Esophagus muscularis mucosa (tissue), 4 donors: ENCODE results near the gene LSMEM2. TPM values are rescaled to one million over a fixed set of nuclear protein-coding genes. Genes with fewer than 3 reads are reported as not detected.

Experiments
- DNase-seq: peaks from one replicate; pipeline ENCODE4 v3.0.0-alpha.2; 2017; ENCODE audit errors: extremely low spot score
- H3K27ac ChIP-seq, 4 donors: fragments of 200-600 bp; sonication (generic); replicated peaks in 1 of 4; 1 replicate in 3 of 4; 2 replicates in 1 of 4; pipeline ENCODE4 v1.5.1; 2016 to 2019; ENCODE audit warnings: mild to moderate bottlenecking in 1 of 4
- H3K27me3 ChIP-seq, 4 donors: fragments of 200-600 bp; sonication (generic); one replicate each; pipeline versions ENCODE4 v1.5.1 to v1.6.0; 2016 to 2019
- H3K36me3 ChIP-seq, 4 donors: fragments of 200-600 bp; sonication (generic); one replicate each; pipeline ENCODE4 v1.5.1; 2016 to 2019
- H3K4me1 ChIP-seq, 4 donors: fragments of 200-600 bp; sonication (generic); one replicate each; pipeline ENCODE4 v1.5.1; 2016 to 2019
- H3K4me3 ChIP-seq, 4 donors: fragments of 200-600 bp; sonication (generic); 1 replicate in 2 of 4; 2 replicates in 2 of 4; pipeline ENCODE4 v1.5.1; 2016 to 2019; ENCODE audit warnings: mild to moderate bottlenecking in 4 of 4, moderate library complexity in 1 of 4
- H3K9me3 ChIP-seq, 4 donors: fragments of 200-600 bp; sonication (generic); 1 replicate in 3 of 4; 2 replicates in 1 of 4; pipeline ENCODE4 v1.5.1; 2016 to 2019
- EP300 ChIP-seq: sonication (generic); formaldehyde crosslinking; IDR thresholded peaks from one replicate; pipeline ENCODE4 v1.6.1; 2017; ENCODE audit warnings: antibody characterized with exemption
- POLR2A ChIP-seq: fragments of 450-650 bp; IDR thresholded peaks from one replicate; pipeline ENCODE4 v1.6.1; 2017; ENCODE audit warnings: antibody characterized with exemption, moderate library complexity, mild to moderate bottlenecking, low read depth
- POLR2AphosphoS5 ChIP-seq, 2 donors: sonication (generic); formaldehyde crosslinking; IDR thresholded peaks; one replicate each; pipeline ENCODE4 v1.6.1; 2017; ENCODE audit warnings: antibody characterized with exemption in 2 of 2
- WGBS: methylation state at CpG from one replicate; pipeline ENCODE4 v1.1.5; 2018; 5-methylcytosine and 5-hydroxymethylcytosine counted together
- intact Hi-C: fragments of 100-400 bp; cut with DNase I; formaldehyde crosslinking; loops from one replicate; pipeline ENCODE4 v1.15.1; 2023
- total RNA-seq, 4 donors: library from RNA; depleted of rRNA; stranded (reverse); fragments of >200 nt; gene quantifications; one replicate each; pipeline versions ENCODE4 v1.1.0 to v1.2.1, GENCODE V29; 2016
- TF ChIP-seq, protein P1 (sequence below), 3 experiments: fragments of 200-600 bp in 2 of 3; fragments of 450-650 bp in 1 of 3; sonication (generic) in 2 of 3; IDR thresholded peaks; one replicate each; pipeline ENCODE4 v1.5.1; 2017 to 2019; ENCODE audit warnings: antibody characterized with exemption in 3 of 3, mild to moderate bottlenecking in 2 of 3, moderate library complexity in 1 of 3

The LSMEM2 gene
- total RNA-seq, 4 donors from 2014 or later, result not detected

DNA sequence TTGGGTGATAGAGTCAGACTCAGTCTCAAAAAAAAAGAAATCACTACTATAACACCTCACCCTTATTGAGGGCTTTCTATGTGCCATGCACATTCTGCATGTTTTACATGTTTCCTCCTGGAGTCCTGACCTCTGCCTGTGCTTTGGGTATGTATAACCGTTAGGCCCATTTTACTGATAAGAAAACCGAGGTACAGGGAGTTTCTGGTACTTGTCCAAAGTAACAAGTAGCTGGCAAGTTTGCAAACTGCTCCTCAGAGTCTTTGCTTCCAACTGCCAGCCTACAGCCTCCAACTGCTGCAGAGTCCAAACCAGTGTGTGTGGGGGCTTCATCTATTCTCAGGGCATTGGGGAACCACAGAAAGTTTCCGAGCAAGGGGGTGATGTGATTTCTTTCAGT, 46.6 kb upstream of the LSMEM2 start:
- WGBS, result 82% methylated on average over 3 of the region's 3 CpGs
- TF ChIP-seq EP300 (no peak), POLR2A (no peak), POLR2AphosphoS5 (IDR thresholded peaks at IDR 0.05) (no peak)
- TF ChIP-seq, protein P1, sequence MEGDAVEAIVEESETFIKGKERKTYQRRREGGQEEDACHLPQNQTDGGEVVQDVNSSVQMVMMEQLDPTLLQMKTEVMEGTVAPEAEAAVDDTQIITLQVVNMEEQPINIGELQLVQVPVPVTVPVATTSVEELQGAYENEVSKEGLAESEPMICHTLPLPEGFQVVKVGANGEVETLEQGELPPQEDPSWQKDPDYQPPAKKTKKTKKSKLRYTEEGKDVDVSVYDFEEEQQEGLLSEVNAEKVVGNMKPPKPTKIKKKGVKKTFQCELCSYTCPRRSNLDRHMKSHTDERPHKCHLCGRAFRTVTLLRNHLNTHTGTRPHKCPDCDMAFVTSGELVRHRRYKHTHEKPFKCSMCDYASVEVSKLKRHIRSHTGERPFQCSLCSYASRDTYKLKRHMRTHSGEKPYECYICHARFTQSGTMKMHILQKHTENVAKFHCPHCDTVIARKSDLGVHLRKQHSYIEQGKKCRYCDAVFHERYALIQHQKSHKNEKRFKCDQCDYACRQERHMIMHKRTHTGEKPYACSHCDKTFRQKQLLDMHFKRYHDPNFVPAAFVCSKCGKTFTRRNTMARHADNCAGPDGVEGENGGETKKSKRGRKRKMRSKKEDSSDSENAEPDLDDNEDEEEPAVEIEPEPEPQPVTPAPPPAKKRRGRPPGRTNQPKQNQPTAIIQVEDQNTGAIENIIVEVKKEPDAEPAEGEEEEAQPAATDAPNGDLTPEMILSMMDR (IDR thresholded peaks at IDR 0.05), result no peak
- DNase-seq, result no peak
- Histone ChIP-seq H3K36me3 (no peaks in the 10 kb centered on the region), H3K27ac (no peak overlapping the region), H3K4me3 (no peak overlapping the region), H3K27me3 (no peaks in the 10 kb centered on the region), H3K4me1 (peaks cover 20 to 30% (median 28%) of the 10 kb centered on the region in 4 donors), H3K9me3 (no peaks in the 10 kb centered on the region)
- intact Hi-C loops, result no loop called here

DNA sequence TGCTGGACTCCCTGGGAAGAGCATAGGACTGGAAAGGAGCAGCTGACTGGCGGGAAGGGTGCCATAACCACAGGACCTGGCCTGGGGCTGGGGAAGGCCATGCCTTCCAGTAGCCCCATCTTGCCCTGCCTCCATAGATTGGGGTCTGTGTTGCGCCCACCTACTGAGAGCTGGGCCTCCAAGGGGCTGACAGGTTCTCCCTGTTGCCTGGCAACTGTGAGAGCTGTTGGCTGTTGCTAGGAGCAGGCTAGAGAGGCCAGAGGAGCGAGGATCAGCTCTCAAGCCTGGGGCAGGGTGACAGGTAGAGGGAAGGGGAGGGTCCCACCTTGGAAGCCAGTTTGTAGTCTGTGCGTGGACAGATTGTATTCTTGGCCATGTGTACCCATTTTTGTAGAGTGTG, 45.7 kb upstream of the LSMEM2 start:
- 89% methylated on average over 4 of the region's 4 CpGs for WGBS
- Histone ChIP-seq H3K27ac (no peak overlapping the region), H3K9me3 (no peaks in the 10 kb centered on the region), H3K4me3 (no peak overlapping the region), H3K27me3 (no peaks in the 10 kb centered on the region), H3K4me1 (peaks cover 17 to 33% (median 30%) of the 10 kb centered on the region in 4 donors), H3K36me3 (no peaks in the 10 kb centered on the region)
- intact Hi-C loops, result no loop called here
- TF ChIP-seq POLR2A (no peak), POLR2AphosphoS5 (IDR thresholded peaks at IDR 0.05) (no peak), EP300 (no peak)
- TF ChIP-seq, protein P1 (IDR thresholded peaks at IDR 0.05), result no peak
- no peak for DNase-seq

DNA sequence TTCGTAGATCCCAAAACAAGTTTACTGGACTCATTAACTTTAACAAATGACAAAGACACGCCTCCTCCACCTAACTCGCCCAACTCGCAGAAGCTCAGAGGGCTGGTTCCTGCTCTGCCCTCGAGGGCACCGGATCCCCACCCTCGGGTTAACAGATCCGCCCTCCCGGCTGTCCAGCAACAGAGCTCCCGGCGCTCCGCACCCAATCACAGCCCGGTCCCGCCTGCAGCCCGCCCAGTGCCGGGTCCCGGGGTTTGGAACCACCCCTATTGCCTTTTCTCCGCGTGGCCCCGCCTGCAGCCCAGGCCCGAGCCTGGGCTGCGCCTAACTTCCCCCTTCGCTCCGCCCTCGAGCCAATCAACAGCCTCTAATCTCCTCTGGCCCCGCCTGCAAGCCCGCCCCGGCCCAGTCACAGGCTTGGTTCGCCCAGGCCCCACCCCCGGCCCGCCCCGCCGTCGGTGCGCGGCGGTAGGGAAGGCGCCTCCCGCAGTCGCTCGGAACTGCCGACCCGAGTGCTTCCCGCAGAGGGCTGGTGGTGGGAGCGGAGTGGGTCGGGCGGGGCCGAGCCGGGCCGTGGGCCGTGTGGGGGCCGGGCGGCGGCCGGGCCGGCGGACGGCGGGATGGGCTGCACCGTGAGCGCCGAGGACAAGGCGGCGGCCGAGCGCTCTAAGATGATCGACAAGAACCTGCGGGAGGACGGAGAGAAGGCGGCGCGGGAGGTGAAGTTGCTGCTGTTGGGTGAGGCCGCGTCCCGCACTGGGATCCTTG, 43.0 kb upstream of the LSMEM2 start, which contains the start of gene GNAI2:
TSS of gene GNAI2 (plus strand) at position 489 of the 768 bp plus-strand sequence. CDS start at position 621, 132 bp downstream.
- TF ChIP-seq POLR2A (peak; percentile 85), EP300 (no peak), POLR2AphosphoS5 (IDR thresholded peaks at IDR 0.05) (peak; percentile 86 to 97)
- TF ChIP-seq, protein P1 (IDR thresholded peaks at IDR 0.05), result no peak

DNA sequence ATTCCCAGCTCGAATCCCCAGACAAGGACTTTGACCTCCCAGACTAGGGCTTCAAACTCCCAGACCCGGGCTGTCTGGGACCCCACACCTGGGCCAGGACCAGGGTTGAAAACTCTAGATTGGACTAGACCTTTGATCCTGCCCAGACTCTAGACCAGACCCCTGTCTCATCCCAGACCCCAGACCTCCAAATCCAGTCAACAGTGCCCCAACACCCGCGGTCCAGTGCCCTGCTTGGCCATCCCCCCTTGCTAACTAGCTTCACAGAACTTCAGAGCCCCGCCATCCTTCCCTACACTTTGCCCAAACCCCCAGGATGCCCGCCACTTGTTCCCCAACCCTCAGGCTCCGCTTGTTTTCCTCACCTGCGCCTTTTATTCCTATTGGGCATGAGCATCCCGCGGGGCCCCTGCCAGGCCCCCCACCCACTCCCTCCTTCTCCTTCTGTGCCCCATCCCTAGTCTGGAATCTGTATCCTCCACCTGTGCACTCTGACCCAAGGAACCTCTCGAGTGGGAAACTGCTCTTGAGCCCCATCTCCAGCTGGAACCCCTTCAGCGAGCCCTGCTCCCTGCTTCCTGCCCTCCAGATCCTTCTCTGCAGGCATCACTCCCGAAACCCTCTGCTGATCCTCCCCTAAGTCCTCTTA, 42.3 kb upstream of the LSMEM2 start:
- no peak for DNase-seq
- intact Hi-C loops, result no loop called here
- TF ChIP-seq POLR2A (no peak), POLR2AphosphoS5 (IDR thresholded peaks at IDR 0.05) (no peak), EP300 (no peak)
- TF ChIP-seq, protein P1 (IDR thresholded peaks at IDR 0.05), result no peak
- Histone ChIP-seq H3K9me3 (no peaks in the 10 kb centered on the region), H3K4me3 (peak overlapping the region; percentile 64 to 94 (median 80)), H3K27ac (peak overlapping the region; percentile 88 to 92 (median 90)), H3K4me1 (peaks cover 51 to 63% (median 59%) of the 10 kb centered on the region in 4 donors), H3K27me3 (no peaks in the 10 kb centered on the region), H3K36me3 (peaks cover 0 to 11% (median 4%) of the 10 kb centered on the region in 4 donors)
- 2% methylated on average over 13 of the region's 13 CpGs for WGBS

More for the DNA sequence above, 43.0 kb upstream of the LSMEM2 start, which contains the start of gene GNAI2:
- DNase-seq, result peak; percentile 100
- Histone ChIP-seq H3K36me3 (peaks cover 0 to 11% (median 4%) of the 10 kb centered on the region in 4 donors), H3K27ac (peak within 1 kb of the TSS; percentile 88 to 92 (median 90)), H3K27me3 (no peaks in the 10 kb centered on the region), H3K9me3 (no peaks in the 10 kb centered on the region), H3K4me1 (peaks cover 44 to 56% (median 52%) of the 10 kb centered on the region in 4 donors), H3K4me3 (peak within 1 kb of the TSS; percentile 64 to 94 (median 80))
- 1% methylated on average over 43 of the region's 75 CpGs for WGBS
- intact Hi-C loops, result no loop called here
